Activated T-cell treated with anti-CD3 and anti-CD28 coated beads, Interleukin-2, amount 50 U/mL, for 24 hours (primary cell): ENCODE data around the gene CES1.
"Not testable (repeated sequence)": the region's sequence is repeated elsewhere in the genome, so short reads cannot be mapped to it uniquely, and the experiment has no call there.

Source experiments
- DNase-seq: peaks from one replicate; pipeline ENCODE4 v3.0.0-alpha.2; 2020
- H3K27ac Mint-ChIP-seq: 2 replicates; pipeline ENCODE4 v1.8.0; 2020; ENCODE audit warnings: mild to moderate bottlenecking, mixed read lengths
- H3K27me3 Mint-ChIP-seq: 2 replicates; pipeline ENCODE4 v1.8.0; 2020; ENCODE audit warnings: mixed read lengths
- H3K36me3 Mint-ChIP-seq: 2 replicates; pipeline ENCODE4 v1.8.0; 2020; ENCODE audit warnings: low read depth, mixed read lengths
- H3K4me1 Mint-ChIP-seq: 2 replicates; pipeline ENCODE4 v1.8.0; 2020; ENCODE audit warnings: low read depth, mixed read lengths
- H3K4me3 Mint-ChIP-seq: 2 replicates; pipeline ENCODE4 v1.8.0; 2020; ENCODE audit warnings: mild to moderate bottlenecking, moderate library complexity, mixed read lengths
- H3K9me3 Mint-ChIP-seq: 2 replicates; pipeline ENCODE4 v1.8.0; 2020; ENCODE audit warnings: mixed read lengths

Gene CES1

DNA sequence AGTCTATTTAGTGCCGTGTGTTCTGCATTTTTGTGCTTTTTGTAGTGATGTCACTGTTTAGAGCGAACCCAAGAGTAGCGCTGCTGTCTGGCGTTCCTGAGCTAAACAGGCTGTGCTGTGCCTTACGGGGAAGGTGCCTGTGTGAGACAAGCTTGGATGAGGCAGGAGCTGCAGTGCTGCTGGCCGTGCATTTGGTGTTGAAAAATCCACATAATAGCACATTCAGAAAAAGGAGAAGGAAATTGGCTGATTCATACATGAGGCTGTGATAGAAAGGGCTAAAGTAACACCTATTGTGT, 50.2 kb downstream of the CES1 start:
- not testable (repeated sequence) for H3K9me3 Mint-ChIP-seq, DNase-seq, H3K36me3 Mint-ChIP-seq, H3K4me3 Mint-ChIP-seq, H3K4me1 Mint-ChIP-seq, H3K27ac Mint-ChIP-seq
- peaks cover 15% of the 10 kb centered on the region for H3K27me3 Mint-ChIP-seq

DNA sequence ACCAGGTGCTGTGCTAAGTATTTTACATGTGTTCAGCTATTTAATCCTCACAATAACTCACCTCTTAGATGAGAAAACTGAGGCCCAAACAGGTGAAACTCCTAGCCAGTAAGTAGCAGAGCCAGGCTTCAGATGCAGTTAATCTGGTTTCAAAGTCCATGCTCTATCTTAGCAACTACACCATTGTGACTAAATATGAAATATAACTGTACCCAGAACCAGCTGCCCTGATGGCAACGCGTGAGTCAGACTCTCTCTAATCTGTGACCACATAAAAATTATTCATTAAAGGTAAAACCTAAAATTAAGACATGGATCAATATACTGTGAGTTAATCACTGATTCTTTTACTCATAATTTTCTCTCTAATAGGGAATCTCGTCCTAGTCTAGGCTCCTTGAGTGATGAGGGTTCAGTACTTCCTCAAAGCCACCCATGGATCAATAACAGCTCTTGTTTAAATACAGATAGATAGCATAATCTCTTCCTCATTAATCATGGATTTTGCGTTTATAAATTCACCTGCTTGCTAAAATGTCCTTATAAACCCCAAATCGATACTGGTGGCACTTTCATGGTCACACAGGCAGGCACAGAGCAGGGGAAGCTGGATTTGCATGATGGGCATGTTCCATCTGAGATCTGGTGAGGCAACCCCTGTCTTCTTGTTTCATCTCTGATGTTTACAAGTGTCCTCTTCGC, 50.7 kb downstream of the CES1 start:
- H3K9me3 Mint-ChIP-seq, DNase-seq, H3K4me3 Mint-ChIP-seq, H3K36me3 Mint-ChIP-seq, H3K4me1 Mint-ChIP-seq, H3K27ac Mint-ChIP-seq: not testable (repeated sequence)
- H3K27me3 Mint-ChIP-seq = peaks cover 17% of the 10 kb centered on the region

DNA sequence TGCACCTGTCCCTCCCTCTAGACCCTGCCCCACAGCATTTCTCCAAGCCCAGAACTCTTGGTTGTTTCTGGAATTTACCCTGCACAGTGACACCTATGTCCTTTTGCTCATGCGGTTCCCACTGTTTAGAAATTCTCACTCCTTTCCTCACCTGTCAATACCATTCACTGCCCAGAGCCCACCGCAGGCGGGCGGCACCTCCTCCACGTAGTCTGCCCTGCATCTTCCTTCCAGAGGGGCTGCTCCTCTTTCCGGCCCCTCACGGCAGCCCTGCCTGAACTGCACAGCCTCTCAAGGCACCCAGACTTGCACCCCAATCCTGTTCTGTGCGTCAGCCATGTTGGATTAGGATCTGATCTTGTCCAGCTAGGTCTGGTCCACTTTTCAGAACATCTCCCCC, 51.4 kb downstream of the CES1 start:
- not testable (repeated sequence) for DNase-seq, H3K27ac Mint-ChIP-seq, H3K36me3 Mint-ChIP-seq, H3K9me3 Mint-ChIP-seq, H3K4me3 Mint-ChIP-seq, H3K4me1 Mint-ChIP-seq
- peaks cover 18% of the 10 kb centered on the region for H3K27me3 Mint-ChIP-seq

DNA sequence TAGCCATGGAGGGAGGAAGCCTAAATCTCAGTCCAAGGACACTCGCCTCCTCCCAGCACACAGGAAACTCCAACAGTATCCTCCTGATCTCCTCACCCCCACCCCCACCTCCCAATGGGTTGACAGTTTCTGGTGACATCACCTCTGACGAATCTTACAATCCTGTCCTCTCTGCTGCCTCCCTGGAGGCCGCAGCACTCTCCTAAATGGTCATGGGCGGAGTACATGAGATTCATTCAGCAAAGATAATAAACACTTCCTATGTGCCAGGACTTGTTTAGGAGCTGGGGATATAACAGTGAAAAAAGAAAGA, 52.8 kb downstream of the CES1 start:
- H3K27ac Mint-ChIP-seq, DNase-seq, H3K9me3 Mint-ChIP-seq, H3K4me1 Mint-ChIP-seq, H3K36me3 Mint-ChIP-seq, H3K4me3 Mint-ChIP-seq: not testable (repeated sequence)
- peaks cover 18% of the 10 kb centered on the region for H3K27me3 Mint-ChIP-seq

DNA sequence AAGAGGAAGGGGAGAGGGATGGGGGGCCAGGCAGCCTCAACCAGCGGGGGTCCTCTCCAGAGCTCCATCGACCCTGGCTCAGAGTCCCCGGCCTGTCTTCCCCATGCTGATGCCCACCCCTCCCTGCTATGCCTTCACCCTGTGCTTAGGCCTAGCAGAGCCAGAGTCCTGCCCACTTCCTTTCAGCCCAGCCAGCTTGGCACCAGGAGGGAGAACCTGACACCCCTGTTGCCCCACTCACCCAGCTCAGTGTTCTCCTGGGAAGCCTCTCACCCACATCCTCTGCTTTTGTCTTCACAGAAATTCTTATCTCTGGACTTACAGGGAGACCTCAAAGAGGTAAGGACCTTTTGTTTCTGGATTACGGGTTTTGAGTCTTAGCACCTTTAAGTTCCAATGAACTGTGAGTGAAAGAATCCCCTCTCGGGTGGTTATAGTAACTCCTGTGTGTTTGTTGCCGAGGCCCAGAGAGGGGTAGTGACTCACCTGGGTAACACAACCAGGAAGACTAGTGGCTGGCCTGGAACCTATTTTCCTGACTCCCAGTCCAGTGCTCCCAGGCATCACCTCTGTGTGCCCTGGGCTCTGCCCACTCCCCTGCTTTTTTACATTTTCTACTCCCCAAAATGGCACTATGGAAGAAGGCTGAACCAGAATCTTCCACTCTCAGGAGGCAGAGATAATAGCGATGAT, 53.3 kb downstream of the CES1 start:
- no peaks in the 10 kb centered on the region for H3K9me3 Mint-ChIP-seq
- H3K4me3 Mint-ChIP-seq = no peak overlapping the region
- no peaks in the 10 kb centered on the region for H3K4me1 Mint-ChIP-seq
- no peak overlapping the region for H3K27ac Mint-ChIP-seq
- H3K27me3 Mint-ChIP-seq = peaks cover 18% of the 10 kb centered on the region
- DNase-seq = no peak
- no peaks in the 10 kb centered on the region for H3K36me3 Mint-ChIP-seq

DNA sequence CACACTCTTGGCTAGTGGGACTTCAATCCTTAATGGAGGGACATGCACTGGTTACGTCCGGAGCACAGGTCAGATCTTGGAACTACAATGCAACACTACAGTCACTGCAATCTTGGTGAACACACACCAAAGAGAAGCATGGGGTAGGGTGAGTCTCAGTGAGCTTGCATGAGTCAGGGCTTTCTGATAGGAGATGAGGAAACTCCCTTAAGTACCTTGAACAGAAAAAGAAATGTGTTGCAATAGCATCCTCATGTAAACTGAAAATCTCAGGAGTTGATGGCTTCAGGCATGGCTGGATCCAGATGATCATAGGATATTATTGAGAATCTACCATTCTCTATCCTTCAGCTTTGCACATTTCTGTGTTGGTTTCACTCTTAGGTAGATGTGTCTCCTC, 54.1 kb downstream of the CES1 start:
- no peaks in the 10 kb centered on the region for H3K9me3 Mint-ChIP-seq
- DNase-seq = no peak
- no peak overlapping the region for H3K4me3 Mint-ChIP-seq
- no peaks in the 10 kb centered on the region for H3K36me3 Mint-ChIP-seq
- peaks cover 23% of the 10 kb centered on the region for H3K27me3 Mint-ChIP-seq
- no peaks in the 10 kb centered on the region for H3K4me1 Mint-ChIP-seq
- no peak overlapping the region for H3K27ac Mint-ChIP-seq

DNA sequence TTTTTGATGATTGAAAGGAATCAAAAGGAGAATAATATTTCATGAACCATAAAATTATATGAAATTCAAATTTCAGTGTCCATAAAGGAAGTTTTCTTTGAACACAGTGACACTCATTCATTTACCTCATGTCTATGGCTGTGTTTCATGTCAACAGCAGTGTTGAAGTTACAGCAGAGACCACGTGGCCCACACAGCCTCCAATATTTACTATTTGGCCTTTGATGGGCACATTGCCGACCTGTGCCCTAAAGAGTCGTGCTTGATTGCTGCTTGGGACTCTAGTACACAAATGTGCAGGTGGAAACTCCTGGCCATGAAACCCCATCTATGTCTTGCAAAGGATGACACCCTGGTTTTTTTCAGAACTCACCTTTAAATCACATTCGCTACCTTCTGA, 57.0 kb downstream of the CES1 start:
- H3K4me3 Mint-ChIP-seq = no peak overlapping the region
- no peaks in the 10 kb centered on the region for H3K36me3 Mint-ChIP-seq
- peaks cover 23% of the 10 kb centered on the region for H3K27me3 Mint-ChIP-seq
- H3K9me3 Mint-ChIP-seq = no peaks in the 10 kb centered on the region
- H3K27ac Mint-ChIP-seq = no peak overlapping the region
- H3K4me1 Mint-ChIP-seq = no peaks in the 10 kb centered on the region
- DNase-seq = no peak

DNA sequence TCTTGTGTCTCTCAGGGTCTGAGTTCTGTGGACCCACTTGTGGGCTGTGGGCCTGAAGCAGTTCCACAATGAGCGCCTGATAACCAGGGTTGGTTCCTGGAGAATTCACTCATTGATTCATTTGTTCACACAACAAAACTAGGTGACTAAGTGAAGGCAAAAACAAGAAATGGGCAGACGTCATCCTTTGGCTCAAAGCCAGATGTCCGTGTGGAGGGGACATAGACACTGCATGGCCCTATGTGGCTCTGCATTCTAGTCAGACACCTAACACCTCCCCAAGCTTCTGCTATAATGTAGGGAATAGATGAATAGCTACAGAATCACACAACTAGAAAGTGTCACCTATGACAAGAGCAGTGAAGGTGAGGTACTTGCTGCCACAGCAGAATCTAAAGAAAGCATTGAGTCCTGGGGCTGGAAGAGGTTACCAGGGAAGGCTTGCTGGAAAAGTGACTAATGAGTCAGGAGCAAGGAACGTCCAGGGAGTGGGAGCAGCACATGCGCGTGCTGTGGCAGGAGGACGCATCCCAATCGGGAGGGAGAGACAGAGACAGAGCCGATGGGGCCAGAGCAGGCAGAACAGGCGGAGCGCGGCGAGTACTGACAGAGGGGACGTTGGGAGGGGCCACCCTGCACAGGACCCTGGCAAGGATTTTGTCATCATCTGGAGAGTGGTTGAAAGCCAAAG, 58.9 kb downstream of the CES1 start:
- H3K36me3 Mint-ChIP-seq = no peaks in the 10 kb centered on the region

DNA sequence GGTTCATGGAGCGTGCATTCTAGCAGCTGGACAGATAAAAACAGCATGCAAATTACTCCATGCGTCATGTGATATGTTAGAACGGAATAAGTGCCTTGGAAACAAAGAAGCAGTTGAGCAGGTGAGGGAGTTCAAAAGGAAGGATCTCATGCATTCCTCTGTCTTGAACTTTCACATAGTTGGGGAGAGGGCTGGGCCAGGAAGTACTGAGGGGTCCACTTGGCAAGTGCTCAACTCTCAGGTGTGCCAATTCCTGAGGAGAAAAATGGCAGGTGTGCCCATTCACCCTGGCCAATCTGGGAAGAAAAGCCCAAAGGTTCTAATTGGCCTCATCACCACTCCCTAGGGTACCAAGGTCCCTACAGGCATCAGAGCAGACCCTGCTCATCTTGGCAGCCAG, 67.7 kb downstream of the CES1 start:
- no peak for DNase-seq
- H3K4me3 Mint-ChIP-seq = no peak overlapping the region
- no peaks in the 10 kb centered on the region for H3K9me3 Mint-ChIP-seq
- no peaks in the 10 kb centered on the region for H3K36me3 Mint-ChIP-seq
- peaks cover 18% of the 10 kb centered on the region for H3K27me3 Mint-ChIP-seq
- no peak overlapping the region for H3K27ac Mint-ChIP-seq
- no peaks in the 10 kb centered on the region for H3K4me1 Mint-ChIP-seq

More for the DNA sequence above, 58.9 kb downstream of the CES1 start:
- Mint-ChIP-seq H3K9me3 (no peaks in the 10 kb centered on the region), H3K4me1 (no peaks in the 10 kb centered on the region), H3K27ac (no peak overlapping the region), H3K4me3 (no peak overlapping the region), H3K27me3 (peaks cover 22% of the 10 kb centered on the region)
- DNase-seq = no peak

DNA sequence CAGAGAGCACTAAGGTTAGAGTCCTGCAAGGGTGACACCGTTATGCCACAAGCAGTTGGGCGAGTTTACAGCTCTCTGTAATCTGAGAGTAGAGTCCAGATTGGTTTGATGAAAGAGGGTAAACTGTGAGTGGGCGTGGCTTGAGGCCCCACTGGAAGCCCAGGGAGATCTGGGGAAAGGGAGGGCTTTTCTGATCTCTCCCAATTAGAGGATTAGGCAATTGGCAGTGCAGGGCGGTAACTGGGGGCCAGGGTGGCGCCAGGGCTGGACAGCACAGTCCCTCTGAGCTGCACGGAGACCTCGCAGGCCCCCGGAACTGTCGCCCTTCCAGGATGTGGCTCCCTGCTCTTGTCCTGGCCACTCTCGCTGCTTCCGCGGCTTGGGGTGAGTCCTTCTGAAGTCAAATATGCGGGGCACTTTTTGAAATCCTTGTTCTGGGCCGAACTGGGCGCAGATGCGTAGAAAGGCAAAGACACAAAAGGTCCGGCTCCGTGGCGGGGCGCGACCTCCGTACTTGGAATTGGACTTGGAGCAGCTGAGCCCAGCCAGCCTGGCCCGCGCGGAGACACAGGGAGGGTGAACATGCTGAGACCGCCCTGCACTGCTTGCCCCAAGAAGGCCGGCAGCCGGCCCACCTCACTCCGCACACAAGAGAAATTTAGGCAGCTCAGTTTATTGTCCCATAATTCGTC, 72.4 kb downstream of the CES1 start:
- H3K4me3 Mint-ChIP-seq = no peak overlapping the region
- H3K4me1 Mint-ChIP-seq = no peaks in the 10 kb centered on the region
- no peak overlapping the region for H3K27ac Mint-ChIP-seq
- no peaks in the 10 kb centered on the region for H3K36me3 Mint-ChIP-seq
- H3K27me3 Mint-ChIP-seq = peaks cover 19% of the 10 kb centered on the region
- no peaks in the 10 kb centered on the region for H3K9me3 Mint-ChIP-seq
- no peak for DNase-seq

DNA sequence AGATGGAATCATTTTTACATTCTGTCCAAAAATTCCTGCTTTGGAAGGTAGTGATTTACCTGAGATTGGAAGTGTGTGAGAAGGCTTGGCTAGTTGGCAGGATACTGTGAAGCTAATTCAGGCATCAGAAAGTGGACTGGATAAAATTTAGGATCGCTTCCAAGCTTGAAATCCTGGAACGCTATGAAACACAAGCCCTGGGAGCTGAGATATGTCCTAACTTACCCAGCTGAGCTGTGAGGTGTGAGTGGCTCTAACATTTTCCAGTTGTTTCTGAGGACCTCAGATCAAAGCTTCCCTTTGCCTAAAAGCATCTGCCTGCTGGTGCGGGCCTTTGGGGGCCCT, 73.0 kb downstream of the CES1 start:
- not testable (repeated sequence) for H3K27ac Mint-ChIP-seq, H3K36me3 Mint-ChIP-seq, DNase-seq, H3K9me3 Mint-ChIP-seq, H3K4me3 Mint-ChIP-seq, H3K4me1 Mint-ChIP-seq
- peaks cover 19% of the 10 kb centered on the region for H3K27me3 Mint-ChIP-seq

DNA sequence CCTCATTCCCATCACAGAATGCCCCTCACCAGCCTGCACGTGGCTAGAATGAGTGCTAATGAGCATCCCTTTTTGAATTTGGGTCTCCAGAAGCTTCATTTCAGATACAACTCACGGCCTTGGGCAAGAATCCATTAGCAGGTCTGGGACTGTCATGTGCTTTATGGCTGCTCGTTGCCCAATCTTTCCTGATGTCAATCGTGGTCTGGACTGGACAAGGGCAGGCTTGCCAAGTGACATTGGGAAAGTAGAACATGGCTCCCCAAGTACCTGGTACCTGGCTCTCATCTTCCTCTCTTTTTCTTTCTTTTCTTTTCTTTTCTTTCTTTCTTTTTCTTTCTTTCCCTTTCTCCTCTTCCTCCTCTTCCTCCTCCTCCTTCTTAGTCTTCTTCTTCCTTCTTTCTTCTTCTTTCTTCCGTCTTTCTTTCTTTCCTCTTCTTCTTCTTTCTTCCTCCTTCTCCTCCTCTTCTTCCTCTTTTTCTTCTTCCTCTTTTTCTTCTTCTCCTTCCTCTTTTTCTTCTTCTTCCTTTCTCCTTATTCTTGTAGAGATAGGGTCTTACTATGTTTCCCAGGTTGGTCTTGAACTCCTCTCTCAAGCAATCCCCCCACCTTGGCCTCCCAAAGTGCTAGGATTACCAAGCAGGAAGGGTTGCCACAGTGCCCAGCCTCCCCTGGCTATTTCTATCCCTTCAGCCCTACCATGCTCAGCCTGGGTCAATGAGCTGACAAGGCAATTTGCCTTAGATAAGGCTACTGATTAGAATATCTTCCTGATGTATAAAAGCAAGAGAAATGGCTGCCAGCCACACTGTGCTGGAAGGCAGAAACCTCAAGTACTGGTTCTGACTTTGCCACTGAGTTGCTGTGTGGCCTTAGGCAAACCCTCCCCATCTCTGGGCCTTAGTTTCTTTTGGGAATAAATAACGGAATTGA, 75.0 kb downstream of the CES1 start:
- H3K27ac Mint-ChIP-seq, H3K4me3 Mint-ChIP-seq, H3K36me3 Mint-ChIP-seq, DNase-seq: not testable (repeated sequence)
- peaks cover 16% of the 10 kb centered on the region for H3K4me1 Mint-ChIP-seq
- H3K9me3 Mint-ChIP-seq = peaks cover 12% of the 10 kb centered on the region
- H3K27me3 Mint-ChIP-seq = peaks cover 19% of the 10 kb centered on the region

DNA sequence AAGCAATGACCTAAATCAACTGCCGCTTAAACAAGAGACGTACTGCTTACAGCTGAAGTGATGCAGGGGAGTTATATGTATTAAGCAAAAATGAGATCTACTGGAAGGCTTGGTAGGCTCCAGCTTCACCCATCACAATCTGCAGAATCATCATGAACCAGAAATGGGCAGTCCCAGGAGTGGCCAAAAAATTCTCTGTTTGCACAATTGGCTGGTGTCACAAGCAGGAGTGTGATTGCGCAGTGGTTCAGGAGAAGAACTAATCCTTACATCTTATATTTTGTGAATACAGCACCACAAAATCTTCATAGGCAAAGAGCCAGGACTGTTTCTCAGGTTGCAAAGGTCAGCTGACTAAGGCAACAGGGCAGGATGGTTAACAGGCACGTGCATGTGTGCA, 75.9 kb downstream of the CES1 start:
- Mint-ChIP-seq H3K9me3 (peaks cover 20% of the 10 kb centered on the region), H3K4me1 (peaks cover 24% of the 10 kb centered on the region), H3K27ac (no peak overlapping the region), H3K36me3 (peaks cover 4% of the 10 kb centered on the region), H3K4me3 (no peak overlapping the region), H3K27me3 (peaks cover 19% of the 10 kb centered on the region)
- DNase-seq = no peak

DNA sequence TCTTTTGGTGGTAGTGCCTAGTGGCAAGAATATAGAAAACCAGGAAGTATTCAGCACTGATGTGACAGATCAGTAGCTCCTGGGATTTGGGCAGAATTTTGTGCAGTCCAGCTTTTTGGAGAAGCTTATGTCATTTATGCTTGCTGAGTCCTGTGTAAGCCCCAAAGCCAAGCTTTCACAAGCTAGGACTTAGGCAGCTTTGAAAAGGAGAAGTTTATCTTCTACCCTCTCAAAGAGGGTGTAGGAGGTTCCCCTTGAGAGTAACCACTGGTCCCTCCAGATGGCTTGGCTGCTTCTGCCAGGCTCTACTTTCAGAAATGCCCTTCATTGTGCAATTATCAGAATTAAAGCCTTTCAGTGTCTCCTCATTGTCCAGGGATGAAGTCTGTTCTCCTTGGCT, 78.8 kb downstream of the CES1 start:
- no peak overlapping the region for H3K4me3 Mint-ChIP-seq
- peaks cover 20% of the 10 kb centered on the region for H3K9me3 Mint-ChIP-seq
- peak overlapping the region; percentile 88 for H3K27ac Mint-ChIP-seq
- DNase-seq = no peak
- peaks cover 24% of the 10 kb centered on the region for H3K4me1 Mint-ChIP-seq
- H3K27me3 Mint-ChIP-seq = peaks cover 2% of the 10 kb centered on the region
- H3K36me3 Mint-ChIP-seq = peaks cover 4% of the 10 kb centered on the region
